NCI-H446 (cell line): ENCODE data around the gene ZPR1.
"Not testable (repeated sequence)": the region's sequence is repeated elsewhere in the genome, so short reads cannot be mapped to it uniquely, and the experiment has no call there.

Experiments used
- DNase-seq, 2 experiments: peaks; one replicate each; lab custom pipeline; 2025; lab: John Stamatoyannopoulos, UW

Gene ZPR1

DNA sequence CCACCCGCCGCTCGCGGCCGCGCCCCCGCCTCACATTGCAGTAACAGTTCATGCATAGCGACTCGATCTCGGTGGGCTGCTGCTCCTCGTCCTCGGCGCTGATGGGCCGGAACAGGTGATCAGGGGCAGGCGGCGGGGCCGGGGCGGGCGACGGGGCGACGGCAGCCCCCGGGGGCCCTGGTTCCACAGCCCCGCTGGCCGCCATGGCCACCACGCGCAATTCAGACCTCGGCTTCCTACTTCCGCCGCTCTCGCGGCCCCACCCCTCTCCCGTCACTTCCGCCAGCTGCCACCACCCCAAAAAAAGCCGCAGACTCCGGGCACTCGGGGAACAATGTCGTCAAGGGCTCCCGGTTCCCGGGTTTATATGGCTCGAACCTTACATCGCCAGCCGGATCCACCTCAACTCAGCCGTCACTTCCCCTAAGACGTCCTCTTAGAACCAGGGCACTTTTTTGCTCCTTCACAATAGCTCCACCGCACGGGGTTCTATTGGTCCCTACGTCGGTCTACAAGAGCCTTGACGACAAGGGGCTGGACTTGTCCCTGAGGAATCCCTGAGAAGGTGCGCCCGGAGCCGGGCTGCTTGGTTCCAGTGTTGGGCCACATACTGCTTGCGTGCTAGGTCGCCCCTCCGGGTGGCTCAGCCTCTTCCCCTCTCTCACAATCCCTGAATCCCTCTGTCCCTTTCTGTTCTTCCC lies at the start of gene ZPR1:
ZPR1 (minus strand) TSS at position 238 of the 701 bp plus-strand sequence; CDS start at position 205, 33 bp downstream.
- peak; percentile 29 to 54 for DNase-seq

GRCh38 chr11:116836632-116836991 lies 48.8 kb upstream of the ZPR1 start:
- DNase-seq: peak in 1 of 2 experiments; percentile 25

- DNase-seq: peak; percentile 86 to 98
Measured at GRCh38 chr11:116835791-116836631, 48.2 kb upstream of the ZPR1 start.

DNA sequence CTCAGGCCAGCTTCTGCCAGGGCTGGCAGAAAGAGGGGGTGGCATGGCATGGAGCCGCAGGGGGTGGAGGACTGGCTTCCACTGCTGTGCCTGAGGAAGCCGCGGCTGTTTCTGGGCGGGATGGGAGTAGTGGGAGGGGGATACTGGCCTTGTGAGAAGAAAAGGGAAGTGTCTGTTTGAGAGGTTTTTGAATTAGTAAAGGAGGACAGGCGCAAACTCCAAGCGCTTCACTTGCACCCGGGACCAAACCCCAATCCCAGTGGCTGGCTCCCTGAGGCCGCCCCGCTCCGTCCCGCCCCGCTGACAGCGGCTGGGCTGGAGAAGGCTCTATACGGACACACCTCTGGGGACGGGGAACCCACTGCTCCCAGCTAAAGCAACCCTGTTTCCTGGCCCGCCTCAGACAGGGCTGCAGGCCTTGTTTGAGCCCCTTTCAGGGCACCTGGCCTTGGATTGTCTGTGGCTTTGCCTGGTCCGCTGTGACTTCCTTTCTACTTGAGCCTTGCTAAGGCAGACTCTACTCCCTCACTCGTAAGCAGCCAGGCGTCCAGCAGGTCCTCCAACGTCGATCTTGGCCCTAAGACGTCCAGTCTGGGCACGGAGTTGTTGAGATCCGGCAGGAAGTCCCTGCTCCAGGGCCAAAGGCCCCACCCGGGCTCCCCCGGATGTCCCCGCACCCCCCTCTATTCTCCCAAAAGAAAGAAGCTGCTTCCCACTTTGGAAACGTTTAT lies 47.4 kb upstream of the ZPR1 start:
- DNase-seq: no peak

DNA sequence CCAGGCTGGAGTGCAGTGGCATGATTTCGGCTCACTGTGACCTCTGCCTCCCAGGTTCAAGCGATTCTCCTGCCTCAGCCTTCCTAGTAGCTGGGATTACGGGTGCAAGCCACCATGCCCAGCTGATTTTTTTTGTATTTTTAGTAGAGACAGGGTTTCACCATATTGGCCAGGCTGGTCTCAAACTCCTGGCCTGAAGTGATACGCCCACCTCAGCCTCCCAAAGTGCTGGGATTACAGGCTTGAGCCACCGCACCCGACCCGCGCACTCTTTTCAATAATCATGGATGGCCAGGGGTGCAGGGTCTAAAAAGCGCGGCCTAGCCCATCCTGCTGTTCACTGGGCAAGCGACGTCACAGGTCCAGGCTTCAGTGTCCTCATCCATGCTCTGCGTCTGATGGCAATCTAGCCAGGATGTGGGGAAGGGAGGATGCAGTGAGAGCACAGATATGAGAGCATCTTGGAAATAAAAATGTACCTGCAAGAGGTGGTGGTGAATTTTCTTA lies 46.8 kb upstream of the ZPR1 start:
- not testable (repeated sequence) for DNase-seq

- no peak for DNase-seq
Measured at GRCh38 chr11:116833816-116834534, 46.2 kb upstream of the ZPR1 start.

GRCh38 chr11:116833491-116833815 lies 45.6 kb upstream of the ZPR1 start:
- DNase-seq: no peak

DNA sequence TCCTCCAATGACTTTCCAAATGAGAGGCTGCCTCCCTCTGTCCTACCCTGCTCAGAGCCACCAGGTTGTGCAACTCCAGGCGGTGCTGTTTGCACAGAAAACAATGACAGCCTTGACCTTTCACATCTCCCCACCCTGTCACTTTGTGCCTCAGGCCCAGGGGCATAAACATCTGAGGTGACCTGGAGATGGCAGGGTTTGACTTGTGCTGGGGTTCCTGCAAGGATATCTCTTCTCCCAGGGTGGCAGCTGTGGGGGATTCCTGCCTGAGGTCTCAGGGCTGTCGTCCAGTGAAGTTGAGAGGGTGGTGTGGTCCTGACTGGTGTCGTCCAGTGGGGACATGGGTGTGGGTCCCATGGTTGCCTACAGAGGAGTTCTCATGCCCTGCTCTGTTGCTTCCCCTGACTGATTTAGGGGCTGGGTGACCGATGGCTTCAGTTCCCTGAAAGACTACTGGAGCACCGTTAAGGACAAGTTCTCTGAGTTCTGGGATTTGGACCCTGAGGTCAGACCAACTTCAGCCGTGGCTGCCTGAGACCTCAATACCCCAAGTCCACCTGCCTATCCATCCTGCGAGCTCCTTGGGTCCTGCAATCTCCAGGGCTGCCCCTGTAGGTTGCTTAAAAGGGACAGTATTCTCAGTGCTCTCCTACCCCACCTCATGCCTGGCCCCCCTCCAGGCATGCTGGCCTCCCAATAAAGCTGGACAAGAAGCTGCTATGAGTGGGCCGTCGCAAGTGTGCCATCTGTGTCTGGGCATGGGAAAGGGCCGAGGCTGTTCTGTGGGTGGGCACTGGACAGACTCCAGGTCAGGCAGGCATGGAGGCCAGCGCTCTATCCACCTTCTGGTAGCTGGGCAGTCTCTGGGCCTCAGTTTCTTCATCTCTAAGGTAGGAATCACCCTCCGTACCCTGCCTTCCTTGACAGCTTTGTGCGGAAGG lies 44.8 kb upstream of the ZPR1 start:
- DNase-seq: no peak

DNA sequence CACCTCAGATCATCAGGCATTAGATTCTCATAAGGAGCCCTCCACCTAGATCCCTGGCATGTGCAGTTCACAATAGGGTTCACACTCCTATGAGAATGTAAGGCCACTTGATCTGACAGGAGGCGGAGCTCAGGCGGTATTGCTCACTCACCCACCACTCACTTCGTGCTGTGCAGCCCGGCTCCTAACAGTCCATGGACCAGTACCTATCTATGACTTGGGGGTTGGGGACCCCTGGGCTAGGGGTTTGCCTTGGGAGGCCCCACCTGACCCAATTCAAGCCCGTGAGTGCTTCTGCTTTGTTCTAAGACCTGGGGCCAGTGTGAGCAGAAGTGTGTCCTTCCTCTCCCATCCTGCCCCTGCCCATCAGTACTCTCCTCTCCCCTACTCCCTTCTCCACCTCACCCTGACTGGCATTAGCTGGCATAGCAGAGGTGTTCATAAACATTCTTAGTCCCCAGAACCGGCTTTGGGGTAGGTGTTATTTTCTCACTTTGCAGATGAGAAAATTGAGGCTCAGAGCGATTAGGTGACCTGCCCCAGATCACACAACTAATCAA lies 44.0 kb upstream of the ZPR1 start:
- no peak for DNase-seq

DNA sequence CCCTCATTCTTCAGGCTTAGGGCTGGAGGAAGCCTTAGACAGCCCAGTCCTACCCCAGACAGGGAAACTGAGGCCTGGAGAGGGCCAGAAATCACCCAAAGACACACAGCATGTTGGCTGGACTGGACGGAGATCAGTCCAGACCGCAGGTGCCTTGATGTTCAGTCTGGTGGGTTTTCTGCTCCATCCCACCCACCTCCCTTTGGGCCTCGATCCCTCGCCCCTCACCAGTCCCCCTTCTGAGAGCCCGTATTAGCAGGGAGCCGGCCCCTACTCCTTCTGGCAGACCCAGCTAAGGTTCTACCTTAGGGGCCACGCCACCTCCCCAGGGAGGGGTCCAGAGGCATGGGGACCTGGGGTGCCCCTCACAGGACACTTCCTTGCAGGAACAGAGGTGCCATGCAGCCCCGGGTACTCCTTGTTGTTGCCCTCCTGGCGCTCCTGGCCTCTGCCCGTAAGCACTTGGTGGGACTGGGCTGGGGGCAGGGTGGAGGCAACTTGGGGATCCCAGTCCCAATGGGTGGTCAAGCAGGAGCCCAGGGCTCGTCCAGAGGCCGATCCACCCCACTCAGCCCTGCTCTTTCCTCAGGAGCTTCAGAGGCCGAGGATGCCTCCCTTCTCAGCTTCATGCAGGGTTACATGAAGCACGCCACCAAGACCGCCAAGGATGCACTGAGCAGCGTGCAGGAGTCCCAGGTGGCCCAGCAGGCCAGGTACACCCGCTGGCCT lies 42.5 kb upstream of the ZPR1 start:
- no peak for DNase-seq

DNA sequence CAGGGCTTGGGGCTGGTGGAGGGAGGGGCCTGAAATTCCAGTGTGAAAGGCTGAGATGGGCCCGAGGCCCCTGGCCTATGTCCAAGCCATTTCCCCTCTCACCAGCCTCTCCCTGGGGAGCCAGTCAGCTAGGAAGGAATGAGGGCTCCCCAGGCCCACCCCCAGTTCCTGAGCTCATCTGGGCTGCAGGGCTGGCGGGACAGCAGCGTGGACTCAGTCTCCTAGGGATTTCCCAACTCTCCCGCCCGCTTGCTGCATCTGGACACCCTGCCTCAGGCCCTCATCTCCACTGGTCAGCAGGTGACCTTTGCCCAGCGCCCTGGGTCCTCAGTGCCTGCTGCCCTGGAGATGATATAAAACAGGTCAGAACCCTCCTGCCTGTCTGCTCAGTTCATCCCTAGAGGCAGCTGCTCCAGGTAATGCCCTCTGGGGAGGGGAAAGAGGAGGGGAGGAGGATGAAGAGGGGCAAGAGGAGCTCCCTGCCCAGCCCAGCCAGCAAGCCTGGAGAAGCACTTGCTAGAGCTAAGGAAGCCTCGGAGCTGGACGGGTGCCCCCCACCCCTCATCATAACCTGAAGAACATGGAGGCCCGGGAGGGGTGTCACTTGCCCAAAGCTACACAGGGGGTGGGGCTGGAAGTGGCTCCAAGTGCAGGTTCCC lies 41.8 kb upstream of the ZPR1 start, which contains the start of gene APOC3:
APOC3 (plus strand) TSS at position 383 of the 659 bp plus-strand sequence. CDS start 676 bp downstream, outside the sequence.
- DNase-seq: no peak

DNA sequence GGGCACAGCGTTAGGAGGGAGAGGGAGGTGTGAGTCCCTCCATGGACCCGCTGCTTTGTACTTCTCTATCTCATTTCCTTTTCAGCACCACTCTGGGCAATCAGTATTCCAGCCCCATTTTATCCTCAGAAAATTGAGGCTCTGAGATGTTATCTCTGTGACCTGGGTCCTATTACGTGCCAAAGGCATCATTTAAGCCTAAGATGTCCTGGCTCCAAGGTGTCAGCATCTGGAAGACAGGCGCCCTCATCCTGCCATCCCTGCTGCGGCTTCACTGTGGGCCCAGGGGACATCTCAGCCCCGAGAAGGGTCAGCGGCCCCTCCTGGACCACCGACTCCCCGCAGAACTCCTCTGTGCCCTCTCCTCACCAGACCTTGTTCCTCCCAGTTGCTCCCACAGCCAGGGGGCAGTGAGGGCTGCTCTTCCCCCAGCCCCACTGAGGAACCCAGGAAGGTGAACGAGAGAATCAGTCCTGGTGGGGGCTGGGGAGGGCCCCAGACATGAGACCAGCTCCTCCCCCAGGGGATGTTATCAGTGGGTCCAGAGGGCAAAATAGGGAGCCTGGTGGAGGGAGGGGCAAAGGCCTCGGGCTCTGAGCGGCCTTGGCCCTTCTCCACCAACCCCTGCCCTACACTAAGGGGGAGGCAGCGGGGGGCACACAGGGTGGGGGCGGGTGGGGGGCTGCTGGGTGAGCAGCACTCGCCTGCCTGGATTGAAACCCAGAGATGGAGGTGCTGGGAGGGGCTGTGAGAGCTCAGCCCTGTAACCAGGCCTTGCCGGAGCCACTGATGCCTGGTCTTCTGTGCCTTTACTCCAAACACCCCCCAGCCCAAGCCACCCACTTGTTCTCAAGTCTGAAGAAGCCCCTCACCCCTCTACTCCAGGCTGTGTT lies 41.1 kb upstream of the ZPR1 start:
- no peak for DNase-seq

DNA sequence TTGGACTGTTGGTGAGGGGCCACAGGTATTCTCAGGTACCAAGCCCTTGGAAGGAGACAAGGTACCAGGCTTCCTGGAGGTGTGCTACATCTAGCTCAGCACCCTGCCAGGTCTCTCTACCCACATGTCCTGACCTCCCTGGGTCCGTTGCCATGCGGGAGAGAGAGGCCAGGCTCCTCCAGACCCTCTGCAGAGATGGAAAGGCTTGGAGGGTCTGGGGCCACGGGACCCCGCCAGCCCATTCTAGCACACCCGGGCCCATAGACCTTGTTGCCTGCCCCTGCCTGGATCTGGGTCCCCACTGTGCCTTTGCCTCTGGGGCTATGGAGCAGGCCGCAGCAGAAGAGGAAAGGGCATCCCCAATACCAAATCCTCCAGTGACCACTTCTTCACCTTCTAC lies 39.6 kb upstream of the ZPR1 start:
- no peak for DNase-seq

- no peak for DNase-seq
Measured at GRCh38 chr11:116826751-116827431, 39.1 kb upstream of the ZPR1 start.

GRCh38 chr11:116825854-116826750 lies 38.3 kb upstream of the ZPR1 start:
- DNase-seq: no peak

GRCh38 chr11:116825434-116825833 lies 37.6 kb upstream of the ZPR1 start:
- no peak for DNase-seq
